HG02970 (cell line): ENCODE results near the gene TMEM42.

ENCODE experiments used
- ATAC-seq: cut with Tn5 transposase; IDR thresholded peaks from one replicate; pipeline ENCODE4 v1.9.1; 2021; ENCODE audit warnings: mild to moderate bottlenecking, moderate library complexity, moderate number of reproducible peaks; ENCODE audit not compliant: unreplicated experiment, low FRiP score

Gene TMEM42

DNA sequence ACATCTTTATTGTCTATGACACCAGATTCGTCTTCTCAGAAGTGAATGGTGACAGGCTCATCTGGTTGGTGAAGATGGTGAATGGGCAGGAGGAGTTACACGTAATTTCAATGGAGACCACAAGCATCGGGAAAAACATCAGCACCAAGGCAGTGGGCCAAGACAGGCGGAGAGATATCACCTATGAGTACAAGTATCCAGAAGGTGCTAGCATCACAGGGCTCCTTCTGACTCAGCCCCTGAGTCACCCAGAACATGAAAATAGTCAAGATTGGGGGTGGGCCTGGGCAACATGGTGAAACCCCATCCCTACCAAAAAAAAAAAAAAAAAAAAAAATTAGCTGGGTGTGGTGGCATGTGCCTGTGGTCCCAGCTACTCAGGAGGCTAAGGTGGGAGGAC lies 45.3 kb downstream of the TMEM42 start:
- ATAC-seq = no peak

DNA sequence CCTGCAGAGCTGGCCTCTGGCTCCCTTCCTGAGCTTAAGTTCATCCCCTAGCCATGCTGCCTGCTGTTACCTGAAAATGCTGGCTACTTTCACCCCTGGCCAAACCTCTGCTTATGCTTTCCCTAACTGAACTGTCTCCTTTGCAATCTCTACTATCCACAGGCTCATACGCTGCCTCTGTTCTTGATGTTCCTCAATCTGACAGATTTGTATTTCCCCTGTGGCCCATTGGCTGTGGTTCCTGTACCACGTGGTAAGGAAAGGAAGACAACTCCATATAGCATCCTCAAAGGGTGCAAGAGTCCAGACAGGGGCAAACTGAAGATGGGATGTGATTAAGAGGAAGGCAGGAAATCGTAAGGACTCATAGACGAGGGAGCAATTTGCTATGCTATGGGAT lies 45.9 kb downstream of the TMEM42 start:
- ATAC-seq = no peak

DNA sequence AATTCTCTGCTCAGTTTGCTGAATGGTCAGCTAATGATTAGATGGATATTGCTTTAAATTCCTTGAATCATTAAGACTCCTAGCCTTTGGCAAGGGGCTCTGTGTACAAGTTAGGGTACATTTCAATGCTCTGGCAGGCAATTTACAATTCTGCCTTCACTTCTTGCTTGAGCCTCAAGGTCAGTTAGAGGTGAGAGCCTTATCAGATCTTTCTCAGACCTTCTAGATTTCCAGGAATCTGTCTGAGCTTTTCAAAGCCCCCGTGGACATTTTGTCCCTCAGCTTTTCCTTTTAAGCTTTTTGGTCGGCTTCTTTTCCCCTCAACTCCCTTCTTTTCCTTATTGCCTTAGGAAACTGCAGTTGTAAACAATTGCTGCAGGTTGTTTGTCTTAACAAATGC lies 47.4 kb downstream of the TMEM42 start:
- no peak for ATAC-seq

DNA sequence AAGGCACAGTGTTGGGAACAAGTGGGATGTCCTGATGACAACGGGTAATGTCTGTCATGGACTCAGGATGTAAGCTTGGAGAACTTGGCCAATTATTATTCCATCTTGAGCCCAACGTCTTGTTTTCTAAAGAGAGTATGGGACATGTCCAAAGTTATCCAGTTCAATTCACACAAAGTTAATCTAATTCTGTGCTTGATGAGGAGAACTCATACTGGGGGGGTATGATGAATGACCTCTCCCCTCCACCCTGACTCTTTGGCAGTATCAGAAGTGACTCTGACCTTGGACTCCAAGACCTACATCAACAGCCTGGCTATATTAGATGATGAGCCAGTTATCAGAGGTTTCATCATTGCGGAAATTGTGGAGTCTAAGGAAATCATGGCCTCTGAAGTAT lies 49.0 kb downstream of the TMEM42 start:
- no peak for ATAC-seq

DNA sequence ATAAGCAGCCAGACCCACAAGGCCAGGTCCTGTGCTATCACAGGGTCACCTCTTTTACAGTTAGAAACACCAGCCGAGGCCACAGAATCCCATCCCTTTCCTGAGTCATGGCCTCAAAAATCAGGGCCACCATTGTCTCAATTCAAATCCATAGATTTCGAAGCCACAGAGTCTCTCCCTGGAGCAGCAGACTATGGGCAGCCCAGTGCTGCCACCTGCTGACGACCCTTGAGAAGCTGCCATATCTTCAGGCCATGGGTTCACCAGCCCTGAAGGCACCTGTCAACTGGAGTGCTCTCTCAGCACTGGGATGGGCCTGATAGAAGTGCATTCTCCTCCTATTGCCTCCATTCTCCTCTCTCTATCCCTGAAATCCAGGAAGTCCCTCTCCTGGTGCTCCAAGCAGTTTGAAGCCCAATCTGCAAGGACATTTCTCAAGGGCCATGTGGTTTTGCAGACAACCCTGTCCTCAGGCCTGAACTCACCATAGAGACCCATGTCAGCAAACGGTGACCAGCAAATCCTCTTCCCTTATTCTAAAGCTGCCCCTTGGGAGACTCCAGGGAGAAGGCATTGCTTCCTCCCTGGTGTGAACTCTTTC lies 52.3 kb downstream of the TMEM42 start:
- no peak for ATAC-seq

DNA sequence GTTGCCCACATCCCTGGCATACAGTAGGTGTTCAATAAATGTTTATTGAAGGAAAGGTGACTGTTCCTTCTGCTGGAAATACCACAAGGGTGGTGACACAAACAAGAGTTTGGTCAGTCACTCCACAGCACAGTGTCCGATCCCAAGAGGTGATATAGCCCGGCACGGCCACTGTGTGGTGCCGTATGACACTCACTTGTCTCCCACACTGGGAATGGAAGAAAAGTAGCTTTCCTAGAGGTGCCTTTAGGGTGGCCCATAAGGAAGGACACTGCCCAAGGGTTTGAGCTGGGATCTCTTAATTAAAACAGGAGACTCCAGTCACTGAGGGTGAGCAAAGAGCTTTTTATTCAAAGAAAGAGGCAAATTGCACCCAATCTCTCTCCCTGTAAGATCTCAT lies 53.2 kb downstream of the TMEM42 start:
- ATAC-seq = no peak
